Neuron (in vitro differentiated cells): ENCODE data around the gene SSBP4.

Source experiments
- H2AFZ ChIP-seq: one replicate; pipeline ENCODE4 v1.6.1; 2013; ENCODE audit warnings: low read depth, mild to moderate bottlenecking, inconsistent platforms, low read length, moderate library complexity
- H3K27me3 ChIP-seq: one replicate; pipeline ENCODE4 v1.6.1; 2013; ENCODE audit warnings: low read length; ENCODE audit not compliant: insufficient read depth
- H3K36me3 ChIP-seq: one replicate; pipeline ENCODE4 v1.6.1; 2013; ENCODE audit warnings: low read length; ENCODE audit not compliant: insufficient read depth
- H3K4me1 ChIP-seq: one replicate; pipeline ENCODE4 v1.6.1; 2013; ENCODE audit warnings: low read length; ENCODE audit not compliant: insufficient read depth
- H3K4me3 ChIP-seq: 2 replicates; pipeline ENCODE4 v1.5.1; 2013; ENCODE audit warnings: mild to moderate bottlenecking, low read length, moderate library complexity
- H3K9me3 ChIP-seq: one replicate; pipeline ENCODE4 v1.6.1; 2013; ENCODE audit warnings: low read length

SSBP4 gene

DNA sequence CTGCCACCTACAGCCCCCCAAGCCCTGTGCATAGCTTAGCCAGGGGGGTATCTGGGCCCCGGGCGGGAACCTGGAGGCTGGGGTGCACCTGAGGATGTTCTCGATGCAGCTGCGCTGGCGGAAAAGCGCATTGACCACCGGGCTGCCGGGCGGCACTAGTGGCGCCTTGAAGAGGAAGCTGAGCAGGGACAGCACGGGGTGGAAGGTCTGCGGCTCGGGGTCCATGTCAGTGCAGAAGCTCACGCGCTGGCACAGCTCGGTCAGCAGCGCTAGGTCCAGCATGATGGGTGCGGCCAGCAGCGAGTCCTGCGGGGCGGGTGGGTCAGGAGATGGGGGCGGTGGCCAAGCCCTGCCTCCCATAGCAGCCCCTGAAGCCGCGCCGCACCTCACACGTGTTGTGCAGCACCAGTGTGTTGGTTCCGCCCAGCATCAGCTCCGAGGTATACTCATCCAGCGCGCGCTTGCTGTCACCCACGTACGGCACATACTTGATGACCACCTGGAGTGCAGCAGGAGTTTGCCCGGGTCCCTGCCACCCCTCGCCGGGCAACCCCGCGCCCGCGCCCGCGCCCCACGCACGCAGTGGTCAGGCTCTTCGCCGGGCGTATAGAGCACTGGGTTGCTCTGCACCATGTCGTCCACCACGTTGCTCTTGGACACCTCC, 16.1 kb downstream of the SSBP4 start:
- Histone ChIP-seq H3K27me3 (no peaks in the 10 kb centered on the region), H3K9me3 (peaks cover 2% of the 10 kb centered on the region), H3K4me1 (peaks cover 42% of the 10 kb centered on the region), H3K4me3 (no peak overlapping the region), H2AFZ (no peak overlapping the region), H3K36me3 (peaks cover 26% of the 10 kb centered on the region)

DNA sequence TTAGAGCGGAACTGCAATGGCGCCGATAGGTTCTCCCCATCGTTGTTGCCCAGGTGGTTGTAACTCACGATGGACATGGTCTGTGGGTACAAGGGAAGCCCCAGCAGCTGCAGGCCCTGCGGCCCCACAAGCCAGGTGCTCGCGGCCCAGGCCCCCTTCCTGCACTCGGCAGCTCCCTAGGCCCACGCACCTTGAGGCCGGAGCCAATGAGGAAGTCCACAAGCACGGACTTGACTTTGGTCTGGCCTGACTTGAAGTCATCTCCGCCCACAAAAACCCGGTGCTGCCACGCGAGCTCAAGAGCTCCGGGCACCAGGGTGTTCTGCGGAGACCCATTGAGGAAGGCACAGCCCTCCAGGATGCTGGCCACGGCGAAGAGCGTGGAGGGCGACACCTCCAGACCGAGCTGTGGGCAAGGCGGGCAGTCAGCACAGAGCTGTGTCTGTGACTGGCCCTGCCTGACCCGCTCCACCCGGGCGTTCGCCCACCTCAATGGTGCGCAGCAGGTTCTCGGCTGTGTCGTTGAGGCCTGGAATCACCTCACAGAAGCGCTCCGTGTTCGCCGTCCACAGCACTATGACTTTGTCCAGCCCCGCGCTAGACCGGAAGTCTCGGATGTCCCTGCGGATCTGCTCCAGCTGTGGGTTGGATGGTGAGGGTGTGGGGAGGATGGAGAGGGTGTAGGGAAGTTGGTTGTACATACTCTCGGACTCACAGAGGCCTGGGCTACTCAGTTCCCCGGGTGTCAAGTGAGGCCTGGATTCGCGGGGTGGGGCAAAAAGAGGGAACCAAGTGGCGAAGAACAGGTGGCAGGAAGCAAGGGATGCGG, 16.9 kb downstream of the SSBP4 start:
- H3K27me3 ChIP-seq: no peaks in the 10 kb centered on the region
- peaks cover 26% of the 10 kb centered on the region for H3K36me3 ChIP-seq
- peaks cover 2% of the 10 kb centered on the region for H3K9me3 ChIP-seq
- peaks cover 42% of the 10 kb centered on the region for H3K4me1 ChIP-seq
- H3K4me3 ChIP-seq: peak overlapping the region; percentile 83
- H2AFZ ChIP-seq: no peak overlapping the region

DNA sequence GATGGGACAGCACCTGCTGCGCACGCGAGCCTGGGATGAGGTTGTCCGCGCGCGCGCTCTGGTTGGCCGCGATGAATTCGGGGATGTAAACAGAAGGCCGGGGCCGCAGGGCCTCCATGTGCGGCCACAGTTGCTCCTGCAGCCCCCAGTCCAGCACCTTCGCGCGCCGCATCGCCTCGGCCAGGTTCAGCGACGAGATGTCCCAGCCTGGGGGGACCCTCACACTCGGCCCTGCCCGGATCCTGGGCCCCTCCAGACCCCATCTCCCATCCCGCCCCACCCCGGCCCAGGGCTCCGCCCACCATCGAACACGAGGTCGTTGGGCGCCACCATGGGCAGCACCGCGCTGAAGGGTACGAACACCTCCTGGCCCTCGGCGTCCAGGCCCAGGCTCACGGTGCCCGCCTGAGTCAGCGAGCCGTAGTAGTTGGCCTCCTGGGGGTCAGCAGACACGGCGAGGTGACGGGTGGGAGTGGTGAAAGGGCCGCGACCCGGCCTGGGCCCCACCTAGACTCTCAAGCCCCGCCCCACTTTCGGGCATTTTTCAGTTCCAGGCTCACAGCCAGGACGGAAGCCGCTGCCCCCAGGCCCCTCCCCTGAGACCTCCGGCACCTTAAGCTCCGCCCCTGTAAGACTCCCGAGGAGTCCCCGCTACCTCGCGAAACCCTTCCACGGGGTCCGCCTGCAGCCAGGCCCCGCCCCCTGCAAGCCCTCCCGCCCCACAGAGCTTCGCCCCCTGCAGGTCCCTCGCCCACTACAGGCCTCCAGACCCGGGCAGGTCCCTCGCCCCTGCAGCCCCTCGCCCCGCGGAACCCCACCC, 17.7 kb downstream of the SSBP4 start:
- Histone ChIP-seq H3K27me3 (no peaks in the 10 kb centered on the region), H3K36me3 (peaks cover 26% of the 10 kb centered on the region), H2AFZ (no peak overlapping the region), H3K4me1 (peaks cover 42% of the 10 kb centered on the region), H3K9me3 (peaks cover 2% of the 10 kb centered on the region), H3K4me3 (peak overlapping the region; percentile 83)

DNA sequence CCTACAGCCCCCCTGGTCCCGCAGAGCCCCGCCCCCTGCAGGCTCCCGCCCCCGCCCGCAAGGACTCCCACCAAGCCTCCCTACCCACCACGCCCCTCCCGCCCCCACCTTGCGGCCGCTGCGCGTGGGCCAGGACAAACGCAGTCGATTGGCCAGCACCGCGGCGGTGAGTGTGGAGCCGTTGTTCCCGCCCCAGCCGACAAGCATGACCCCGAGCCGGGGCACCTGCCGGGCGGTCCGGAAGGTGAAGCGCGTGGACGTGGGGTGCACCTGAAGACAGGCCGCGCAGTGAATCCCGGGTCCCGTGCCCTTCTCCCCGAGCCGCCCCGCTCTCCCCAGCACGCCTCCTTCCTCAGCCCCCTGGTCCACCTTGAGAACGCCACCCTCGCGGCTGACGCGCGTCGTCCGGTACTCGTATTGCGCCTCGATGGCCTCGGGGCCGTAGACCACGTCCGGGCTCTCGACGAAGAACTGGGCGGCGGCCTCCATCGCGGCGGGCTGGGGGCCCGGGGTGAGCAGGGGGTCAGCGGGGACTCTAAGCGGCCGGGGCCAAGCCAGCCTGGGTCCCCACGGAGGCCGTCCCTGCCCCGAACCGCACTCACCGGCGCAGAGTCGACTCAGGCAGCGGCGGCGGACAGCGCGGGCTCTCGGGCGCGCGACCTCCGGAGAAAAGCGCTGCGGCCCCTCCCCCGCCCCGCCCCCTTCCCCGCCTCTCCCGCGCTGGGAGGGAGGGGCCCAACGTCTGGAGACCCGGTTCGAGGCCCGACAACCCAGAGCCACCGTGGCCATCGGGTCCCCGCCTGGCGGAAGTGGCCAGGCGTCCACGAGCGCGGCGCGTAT, 18.5 kb downstream of the SSBP4 start, which contains the start of gene ISYNA1:
Gene ISYNA1, minus strand, starts transcription at position 643 of the 840 bp plus-strand sequence. Its CDS starts 154 bp downstream, at position 489.
- peaks cover 26% of the 10 kb centered on the region for H3K36me3 ChIP-seq
- peaks cover 2% of the 10 kb centered on the region for H3K9me3 ChIP-seq
- peak within 1 kb of the TSS; percentile 83 for H3K4me3 ChIP-seq
- peak within 1 kb of the TSS; percentile 24 for H2AFZ ChIP-seq
- H3K4me1 ChIP-seq: peaks cover 42% of the 10 kb centered on the region
- H3K27me3 ChIP-seq: no peaks in the 10 kb centered on the region

DNA sequence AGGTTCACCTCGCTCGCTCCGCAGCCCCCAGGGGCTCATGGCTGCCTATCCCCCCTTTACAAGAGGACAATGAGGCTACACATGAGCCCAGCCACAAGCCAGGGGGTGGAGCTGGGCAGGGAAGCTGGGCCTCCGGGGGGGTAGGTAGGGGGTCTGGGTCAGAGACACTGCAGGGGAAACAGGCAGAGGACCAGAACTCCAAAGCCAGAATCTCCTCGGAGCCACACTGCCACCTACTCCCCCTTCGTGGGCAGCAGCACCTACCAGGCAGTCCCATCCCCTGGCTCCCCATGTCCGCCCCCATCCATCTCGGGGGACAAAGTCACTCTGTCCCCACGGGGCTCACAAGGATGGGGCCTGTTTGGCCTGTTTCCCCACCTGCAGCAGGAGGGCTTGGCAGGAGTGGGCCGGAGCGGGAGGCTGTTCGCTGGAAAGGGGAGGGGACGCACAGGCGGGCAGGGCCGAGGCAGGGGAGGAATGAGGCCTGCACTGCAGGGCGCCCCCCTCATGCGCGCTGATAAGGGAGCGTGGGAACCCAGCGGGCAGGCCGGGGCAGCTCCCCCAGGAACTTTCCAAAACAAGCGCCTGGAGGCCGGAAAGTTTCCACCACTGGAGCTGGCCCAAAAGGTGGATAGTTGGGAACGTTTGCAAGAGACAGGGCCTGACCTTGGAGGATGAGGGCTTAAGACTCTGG, 19.3 kb downstream of the SSBP4 start:
- Histone ChIP-seq H3K36me3 (peaks cover 26% of the 10 kb centered on the region), H3K4me1 (peaks cover 44% of the 10 kb centered on the region), H3K4me3 (peak overlapping the region; percentile 83), H3K9me3 (no peaks in the 10 kb centered on the region), H2AFZ (peak overlapping the region; percentile 24), H3K27me3 (no peaks in the 10 kb centered on the region)

DNA sequence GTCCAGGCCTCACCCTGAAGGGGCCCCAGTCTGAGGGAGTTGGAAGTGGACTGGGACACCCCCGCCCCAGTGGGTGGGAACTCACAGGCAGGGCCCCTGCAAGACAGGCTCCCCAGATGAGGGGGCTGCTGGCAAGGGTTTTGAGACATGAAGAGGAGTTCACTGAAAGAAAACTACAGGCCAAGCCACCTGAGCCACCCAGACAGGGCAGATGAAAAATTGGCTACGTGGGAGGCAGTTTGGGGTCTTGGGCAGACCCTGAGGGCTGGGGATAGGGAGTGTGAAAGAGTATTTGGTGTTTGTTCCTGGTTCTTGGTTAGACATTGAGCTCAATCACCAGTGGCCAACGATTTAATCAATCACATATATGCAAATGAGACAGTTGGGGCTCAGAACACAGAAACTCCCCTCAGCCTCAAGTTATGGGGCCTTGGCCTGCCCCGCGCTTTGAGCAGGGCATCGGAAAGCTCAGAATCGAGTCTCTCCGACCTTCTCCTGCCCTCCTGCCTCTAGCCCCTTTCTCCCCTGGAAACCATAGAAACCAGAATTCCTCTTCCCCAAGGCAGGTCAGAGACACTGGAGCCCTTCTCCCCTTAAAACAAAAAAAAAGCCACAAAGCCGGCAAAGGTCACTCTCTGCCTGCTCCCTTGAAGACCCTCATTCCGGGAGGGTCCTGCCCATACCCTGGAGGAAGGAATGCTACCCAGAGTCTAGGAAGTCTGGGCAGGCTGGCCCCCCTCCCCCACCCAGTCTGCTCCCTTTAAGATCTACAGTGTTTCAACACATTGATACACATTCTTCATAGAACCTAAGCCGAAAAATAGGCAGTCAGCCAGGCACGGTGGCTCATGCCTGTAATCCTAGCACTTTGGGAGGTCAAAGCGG, 20.1 kb downstream of the SSBP4 start:
- Histone ChIP-seq H3K9me3 (no peaks in the 10 kb centered on the region), H3K4me1 (peaks cover 43% of the 10 kb centered on the region), H2AFZ (peak overlapping the region; percentile 24), H3K36me3 (peaks cover 27% of the 10 kb centered on the region), H3K27me3 (no peaks in the 10 kb centered on the region), H3K4me3 (peak overlapping the region; percentile 83)

DNA sequence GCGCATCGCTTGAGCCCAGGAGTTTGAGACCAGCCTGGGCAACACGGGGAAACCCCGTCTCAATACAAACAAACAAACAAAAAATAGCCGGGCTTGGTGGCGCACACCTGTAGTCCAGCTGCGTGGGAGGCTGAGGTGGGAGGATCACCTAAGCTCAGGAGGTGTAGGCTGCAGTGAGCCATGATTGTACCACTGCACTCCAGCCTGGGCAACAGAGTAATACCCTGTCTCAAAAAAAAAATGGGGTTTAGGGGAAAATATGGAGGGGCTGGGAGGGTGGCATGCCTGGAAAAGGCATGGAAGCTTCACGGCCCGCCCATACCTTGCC, 20.7 kb downstream of the SSBP4 start:
- Histone ChIP-seq H3K36me3 (peaks cover 24% of the 10 kb centered on the region), H2AFZ (no peak overlapping the region), H3K4me3 (no peak overlapping the region), H3K27me3 (no peaks in the 10 kb centered on the region), H3K4me1 (peaks cover 42% of the 10 kb centered on the region), H3K9me3 (no peaks in the 10 kb centered on the region)

DNA sequence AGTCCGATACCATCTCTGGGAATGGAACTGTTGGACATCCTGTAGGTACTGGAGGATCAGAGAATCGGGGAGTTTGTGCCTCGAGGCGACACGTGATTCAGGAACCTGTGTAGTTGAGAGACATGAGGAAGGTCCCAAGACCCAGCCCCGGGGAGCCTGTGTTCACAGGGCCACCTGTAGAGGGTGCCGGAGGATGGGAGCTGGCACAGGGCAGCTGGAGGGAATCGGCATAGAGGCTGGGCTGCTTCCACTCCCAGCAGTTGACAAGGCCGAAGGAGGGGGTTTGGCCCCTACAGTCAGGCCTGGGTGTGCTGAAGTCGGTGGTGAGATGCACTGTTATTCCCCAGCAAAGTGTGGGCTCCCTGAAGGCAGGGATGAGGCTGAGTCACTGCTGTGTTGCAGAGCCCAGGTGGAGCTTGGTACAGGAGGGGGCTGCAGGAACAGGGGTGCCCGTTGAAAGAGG, 21.2 kb downstream of the SSBP4 start:
- H3K4me3 ChIP-seq: no peak overlapping the region
- H2AFZ ChIP-seq: no peak overlapping the region
- H3K4me1 ChIP-seq: peaks cover 42% of the 10 kb centered on the region
- H3K9me3 ChIP-seq: no peaks in the 10 kb centered on the region
- peaks cover 20% of the 10 kb centered on the region for H3K36me3 ChIP-seq
- no peaks in the 10 kb centered on the region for H3K27me3 ChIP-seq

DNA sequence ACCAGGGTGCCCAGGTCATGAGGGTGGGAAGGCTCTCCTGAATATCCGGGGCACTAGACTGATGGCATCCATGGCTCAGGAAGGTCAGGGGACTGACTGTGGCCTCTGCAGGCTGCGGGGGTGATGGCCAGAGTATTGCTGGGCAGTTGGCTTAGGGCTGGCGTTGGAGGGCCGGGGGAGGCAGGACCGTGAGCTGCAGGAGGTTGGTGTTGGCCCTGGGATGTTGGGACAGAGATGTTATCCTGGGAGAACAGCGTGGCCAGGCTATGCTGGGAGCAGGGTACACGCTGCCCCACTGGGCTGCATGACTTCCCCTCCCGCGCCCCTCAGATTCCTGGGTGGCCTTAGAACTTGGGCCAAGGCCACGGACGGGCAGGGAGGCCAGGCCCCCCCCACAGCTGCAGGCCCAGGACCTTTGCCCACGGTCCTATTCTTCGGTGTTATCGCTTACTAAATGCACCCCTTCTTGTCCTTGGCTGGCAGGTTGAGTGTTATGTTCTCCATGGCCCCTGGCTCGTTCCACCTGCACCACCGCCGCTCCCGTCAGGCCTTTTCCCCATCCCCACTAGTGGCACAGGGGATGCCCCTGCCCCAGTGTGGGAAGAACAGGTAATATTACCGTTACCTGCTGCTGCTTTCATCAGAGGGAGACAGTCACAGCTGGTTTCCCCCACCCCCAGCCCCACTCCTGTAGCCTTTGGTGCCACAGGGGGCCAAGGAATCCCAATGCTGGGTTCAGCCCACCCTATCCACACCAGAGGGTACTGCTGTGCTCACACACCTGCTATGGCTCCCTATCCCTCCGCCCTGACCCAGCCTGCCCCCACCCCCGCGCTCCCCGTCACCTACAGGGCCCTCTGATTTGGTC, 22.0 kb downstream of the SSBP4 start:
- H2AFZ ChIP-seq: no peak overlapping the region

DNA sequence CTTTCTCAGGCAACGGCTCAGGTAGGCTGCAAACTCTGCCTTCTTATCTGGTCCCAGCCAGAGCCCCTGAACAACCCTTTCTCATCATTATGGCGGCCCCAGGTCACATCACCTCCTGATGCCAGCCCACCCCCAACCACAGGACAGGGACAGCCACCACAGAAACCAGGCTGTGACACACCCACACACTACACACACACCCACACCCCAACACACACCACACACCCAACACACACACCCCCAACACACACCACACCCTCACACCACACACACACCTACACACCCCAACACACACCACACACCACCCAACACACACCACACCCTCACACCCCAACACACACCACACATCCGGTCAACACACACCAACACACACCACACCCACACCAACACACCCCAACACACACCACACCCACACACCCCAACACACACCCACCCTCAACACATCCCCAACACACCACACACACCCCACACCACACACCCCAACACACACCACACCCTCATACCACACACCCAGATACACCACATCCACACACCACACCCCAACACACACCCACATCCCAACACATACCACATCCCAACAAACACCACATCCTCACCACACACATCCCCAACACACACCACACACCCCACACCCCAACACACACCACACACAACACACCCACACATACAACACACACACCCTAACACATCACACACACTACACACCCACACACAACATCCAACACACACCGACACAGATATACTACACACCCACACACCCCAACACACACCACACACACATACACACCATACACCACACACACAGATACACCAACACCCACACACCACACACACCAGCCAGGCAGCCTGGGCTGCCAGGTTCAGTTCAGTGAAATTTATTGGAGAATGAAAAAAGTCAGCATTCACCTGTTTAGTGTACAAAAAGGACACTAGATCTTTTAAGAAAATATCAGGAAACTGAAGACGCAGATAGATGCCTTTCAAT, 22.9 kb downstream of the SSBP4 start:
- Histone ChIP-seq H3K9me3 (no peaks in the 10 kb centered on the region), H3K36me3 (peaks cover 12% of the 10 kb centered on the region), H3K4me3 (no peak overlapping the region)

More for the DNA sequence above, 22.0 kb downstream of the SSBP4 start:
- Histone ChIP-seq H3K4me3 (no peak overlapping the region), H3K9me3 (no peaks in the 10 kb centered on the region), H3K4me1 (peaks cover 41% of the 10 kb centered on the region), H3K27me3 (no peaks in the 10 kb centered on the region), H3K36me3 (peaks cover 15% of the 10 kb centered on the region)

More for the DNA sequence above, 22.9 kb downstream of the SSBP4 start:
- Histone ChIP-seq H3K4me1 (peaks cover 36% of the 10 kb centered on the region), H2AFZ (no peak overlapping the region), H3K27me3 (no peaks in the 10 kb centered on the region)
